ENCODE results near the gene NOL11. TPM values are rescaled to one million over a fixed set of nuclear protein-coding genes. Genes with fewer than 3 reads are reported as not detected.

Gene NOL11
- polyA plus RNA-seq, 2 of the 4 experiments (the other 2 are of a cell fraction): 79.6 to 118 TPM

DNA sequence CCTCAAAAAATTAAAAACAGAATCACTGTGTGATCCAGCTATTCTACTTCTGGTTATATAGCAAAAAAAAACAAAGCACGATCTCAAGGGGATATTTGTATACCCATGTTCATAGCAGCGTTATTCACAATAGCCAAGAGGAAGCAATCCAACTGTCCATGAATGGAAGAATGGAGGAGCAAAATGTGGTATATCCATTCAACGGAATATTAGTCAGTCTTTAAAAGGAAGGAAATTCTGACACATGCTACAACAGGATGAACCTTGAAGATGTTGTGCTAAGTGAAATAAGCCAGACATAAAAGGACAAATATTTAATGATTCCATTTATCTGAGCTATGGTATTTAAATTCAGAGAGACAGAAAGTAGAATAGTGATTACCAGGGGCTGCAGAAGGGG, 4.6 kb upstream of the NOL11 start:
- Histone ChIP-seq H3K4me2 (no peak overlapping the region), H3K27ac (no peak overlapping the region), H3K4me1 (peaks cover 4% of the 10 kb centered on the region; the same call in 1 of the 3 replicates), H3K4me3 (no peak overlapping the region), H3K9me3 (peaks cover 7% of the 10 kb centered on the region; the same call in 2 of the 3 replicates)
- ATAC-seq: no peak
- no peak for DNase-seq (ENCODE audit: low read depth in 1 of 2, low spot score in 1 of 2)
- no peak for FAIRE-seq
- POLR2A ChIA-PET: no interaction called here
- CTCF ChIA-PET: interaction anchor here (1.1 to 1.8 kb wide), 4 partner anchors 23 to 341 kb away, joined by 3 to 6 read pairs (median 4); no protein-coding TSS in a partner anchor
- TF ChIP-seq NPAS2 (CRISPR knock-in tag; IDR thresholded peaks at IDR 0.05; ENCODE audit: borderline replicate concordance): no peak
- 58% methylated on average over 3 of the region's 3 CpGs for WGBS (ENCODE audit: missing lambda C conversion rate)

DNA sequence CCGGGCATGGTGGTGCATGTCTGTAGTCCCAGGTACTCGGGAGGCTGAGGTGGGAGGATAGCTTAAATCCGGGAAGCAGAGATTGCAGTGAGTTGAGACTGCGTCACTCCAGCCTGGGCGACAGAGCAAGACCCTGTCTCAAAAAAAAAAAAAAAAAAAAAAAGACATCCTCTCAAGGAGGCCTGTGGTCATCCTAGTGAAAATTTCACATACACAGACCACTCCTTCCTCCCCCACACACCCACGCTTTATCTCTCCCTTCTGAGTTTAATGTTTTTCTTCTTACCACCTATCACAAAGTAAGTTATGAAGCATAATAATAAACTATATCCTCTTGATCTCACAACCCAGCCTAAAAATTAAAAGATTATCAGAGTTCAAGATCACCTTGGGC, 1.3 kb upstream of the NOL11 start:
- TF ChIP-seq KDM5A (IDR thresholded peaks at IDR 0.05) (no peak), FOSB (CRISPR knock-in tag; IDR thresholded peaks at IDR 0.05) (no peak), CHD4 (IDR thresholded peaks at IDR 0.05; ENCODE audit: borderline replicate concordance) (no peak), RAD21 (conservative IDR thresholded peaks at IDR 0.05 in 1 of 2, IDR thresholded peaks at IDR 0.05 in 1 of 2) (no peak), POLR2AphosphoS2 (conservative IDR thresholded peaks at IDR 0.05; ENCODE audit: low read length) (no peak), TP53 (CRISPR knock-in tag; IDR thresholded peaks at IDR 0.05) (no peak), RCOR1 (IDR thresholded peaks at IDR 0.05; ENCODE audit: low read depth, low read length) (no peak), MAZ (IDR thresholded peaks at IDR 0.05; ENCODE audit: borderline replicate concordance, low read depth, low read length) (no peak), FOXS1 (CRISPR knock-in tag; IDR thresholded peaks at IDR 0.05) (no peak), ZC3H11A (IDR thresholded peaks at IDR 0.05) (no peak)
- TF ChIP-seq, protein P1, sequence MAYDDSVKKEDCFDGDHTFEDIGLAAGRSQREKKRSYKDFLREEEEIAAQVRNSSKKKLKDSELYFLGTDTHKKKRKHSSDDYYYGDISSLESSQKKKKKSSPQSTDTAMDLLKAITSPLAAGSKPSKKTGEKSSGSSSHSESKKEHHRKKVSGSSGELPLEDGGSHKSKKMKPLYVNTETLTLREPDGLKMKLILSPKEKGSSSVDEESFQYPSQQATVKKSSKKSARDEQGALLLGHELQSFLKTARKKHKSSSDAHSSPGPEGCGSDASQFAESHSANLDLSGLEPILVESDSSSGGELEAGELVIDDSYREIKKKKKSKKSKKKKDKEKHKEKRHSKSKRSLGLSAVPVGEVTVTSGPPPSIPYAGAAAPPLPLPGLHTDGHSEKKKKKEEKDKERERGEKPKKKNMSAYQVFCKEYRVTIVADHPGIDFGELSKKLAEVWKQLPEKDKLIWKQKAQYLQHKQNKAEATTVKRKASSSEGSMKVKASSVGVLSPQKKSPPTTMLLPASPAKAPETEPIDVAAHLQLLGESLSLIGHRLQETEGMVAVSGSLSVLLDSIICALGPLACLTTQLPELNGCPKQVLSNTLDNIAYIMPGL (CRISPR knock-in tag; IDR thresholded peaks at IDR 0.05; ENCODE audit: borderline replicate concordance): no peak
- TF ChIP-seq, protein P2, sequence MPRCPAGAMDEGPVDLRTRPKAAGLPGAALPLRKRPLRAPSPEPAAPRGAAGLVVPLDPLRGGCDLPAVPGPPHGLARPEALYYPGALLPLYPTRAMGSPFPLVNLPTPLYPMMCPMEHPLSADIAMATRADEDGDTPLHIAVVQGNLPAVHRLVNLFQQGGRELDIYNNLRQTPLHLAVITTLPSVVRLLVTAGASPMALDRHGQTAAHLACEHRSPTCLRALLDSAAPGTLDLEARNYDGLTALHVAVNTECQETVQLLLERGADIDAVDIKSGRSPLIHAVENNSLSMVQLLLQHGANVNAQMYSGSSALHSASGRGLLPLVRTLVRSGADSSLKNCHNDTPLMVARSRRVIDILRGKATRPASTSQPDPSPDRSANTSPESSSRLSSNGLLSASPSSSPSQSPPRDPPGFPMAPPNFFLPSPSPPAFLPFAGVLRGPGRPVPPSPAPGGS (IDR thresholded peaks at IDR 0.05): no peak
- TF ChIP-seq, protein P3, sequence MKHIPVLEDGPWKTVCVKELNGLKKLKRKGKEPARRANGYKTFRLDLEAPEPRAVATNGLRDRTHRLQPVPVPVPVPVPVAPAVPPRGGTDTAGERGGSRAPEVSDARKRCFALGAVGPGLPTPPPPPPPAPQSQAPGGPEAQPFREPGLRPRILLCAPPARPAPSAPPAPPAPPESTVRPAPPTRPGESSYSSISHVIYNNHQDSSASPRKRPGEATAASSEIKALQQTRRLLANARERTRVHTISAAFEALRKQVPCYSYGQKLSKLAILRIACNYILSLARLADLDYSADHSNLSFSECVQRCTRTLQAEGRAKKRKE (CRISPR knock-in tag; IDR thresholded peaks at IDR 0.05; ENCODE audit: low read depth): no peak
- TF ChIP-seq, protein P4, sequence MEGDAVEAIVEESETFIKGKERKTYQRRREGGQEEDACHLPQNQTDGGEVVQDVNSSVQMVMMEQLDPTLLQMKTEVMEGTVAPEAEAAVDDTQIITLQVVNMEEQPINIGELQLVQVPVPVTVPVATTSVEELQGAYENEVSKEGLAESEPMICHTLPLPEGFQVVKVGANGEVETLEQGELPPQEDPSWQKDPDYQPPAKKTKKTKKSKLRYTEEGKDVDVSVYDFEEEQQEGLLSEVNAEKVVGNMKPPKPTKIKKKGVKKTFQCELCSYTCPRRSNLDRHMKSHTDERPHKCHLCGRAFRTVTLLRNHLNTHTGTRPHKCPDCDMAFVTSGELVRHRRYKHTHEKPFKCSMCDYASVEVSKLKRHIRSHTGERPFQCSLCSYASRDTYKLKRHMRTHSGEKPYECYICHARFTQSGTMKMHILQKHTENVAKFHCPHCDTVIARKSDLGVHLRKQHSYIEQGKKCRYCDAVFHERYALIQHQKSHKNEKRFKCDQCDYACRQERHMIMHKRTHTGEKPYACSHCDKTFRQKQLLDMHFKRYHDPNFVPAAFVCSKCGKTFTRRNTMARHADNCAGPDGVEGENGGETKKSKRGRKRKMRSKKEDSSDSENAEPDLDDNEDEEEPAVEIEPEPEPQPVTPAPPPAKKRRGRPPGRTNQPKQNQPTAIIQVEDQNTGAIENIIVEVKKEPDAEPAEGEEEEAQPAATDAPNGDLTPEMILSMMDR (IDR thresholded peaks at IDR 0.05): no peak
- DNase-seq (ENCODE audit: low read depth in 1 of 2, low spot score in 1 of 2): no peak
- POLR2A ChIA-PET: no interaction called here
- Histone ChIP-seq H3K9me3 (peaks cover 7% of the 10 kb centered on the region; the same call in 2 of the 3 replicates), H3K4me1 (peaks cover 17% of the 10 kb centered on the region), H3K27ac (peak overlapping the region in 1 of 2 experiments; percentile 88; a peak in 4 of 6 replicates), H3K4me3 (no peak overlapping the region), H3K4me2 (peak overlapping the region; percentile 68)
- CTCF ChIA-PET: interaction anchor here (0.7 to 4.8 kb wide), 6 partner anchors 9 to 555 kb away, joined by 4 to 37 read pairs (median 6); no protein-coding TSS in a partner anchor
- 87% methylated on average over 6 of the region's 6 CpGs for WGBS (ENCODE audit: missing lambda C conversion rate)
- FAIRE-seq: no peak
- ATAC-seq: no peak

DNA sequence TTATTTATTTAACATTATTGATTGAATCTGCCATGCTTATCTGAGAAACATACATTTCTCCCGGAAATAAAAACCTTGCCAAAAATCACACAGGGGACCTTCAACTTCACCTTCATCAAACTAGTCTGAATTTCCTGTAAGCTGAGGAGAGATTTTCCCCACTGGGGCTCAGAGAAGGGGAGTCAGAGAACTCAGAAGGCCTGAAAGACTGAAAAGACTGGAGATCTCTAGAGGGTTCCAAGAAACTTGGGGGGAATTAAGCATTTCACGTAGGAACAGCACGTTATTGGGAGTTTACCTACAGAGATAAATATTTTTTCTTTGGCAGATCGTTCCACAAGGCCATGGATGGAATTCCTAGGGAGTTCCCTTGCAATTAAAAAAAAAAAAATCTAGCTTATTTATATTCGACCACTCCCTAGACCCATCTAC, 528 bp upstream of the NOL11 start:
- DNase-seq (ENCODE audit: low read depth in 1 of 2, low spot score in 1 of 2): no peak
- ChIA-PET POLR2A (interaction anchor here (0.8 to 1.2 kb wide), 4 partner anchors 8 to 111 kb away, joined by 3 to 8 read pairs (median 4); no protein-coding TSS in a partner anchor), CTCF (interaction anchor here (0.6 to 4.8 kb wide), 19 partner anchors 9 to 561 kb away, joined by 3 to 37 read pairs (median 4); partner anchors contain the start of gene BPTF)
- Histone ChIP-seq H3K27ac (peak overlapping the region; percentile 80 to 88), H3K4me3 (peak overlapping the region; percentile 73), H3K9me3 (peaks cover 7% of the 10 kb centered on the region; the same call in 2 of the 3 replicates), H3K4me1 (peaks cover 17% of the 10 kb centered on the region), H3K4me2 (peak overlapping the region; percentile 68)
- FAIRE-seq: no peak
- ATAC-seq: no peak; a peak in 4 of 6 replicates
- TF ChIP-seq CEBPB (IDR thresholded peaks at IDR 0.05) (no peak), FOSB (CRISPR knock-in tag; IDR thresholded peaks at IDR 0.05) (peak; percentile 52; the same call in 1 of the 2 replicates), HOXA7 (CRISPR knock-in tag; IDR thresholded peaks at IDR 0.05) (0 out of 2 replicates have a peak, but pooled peaks have one; percentile 33), PHF8 (IDR thresholded peaks at IDR 0.05; ENCODE audit: borderline replicate concordance, low read depth) (peak; percentile 78; the same call in 1 of the 2 replicates)
- TF ChIP-seq, protein P5, sequence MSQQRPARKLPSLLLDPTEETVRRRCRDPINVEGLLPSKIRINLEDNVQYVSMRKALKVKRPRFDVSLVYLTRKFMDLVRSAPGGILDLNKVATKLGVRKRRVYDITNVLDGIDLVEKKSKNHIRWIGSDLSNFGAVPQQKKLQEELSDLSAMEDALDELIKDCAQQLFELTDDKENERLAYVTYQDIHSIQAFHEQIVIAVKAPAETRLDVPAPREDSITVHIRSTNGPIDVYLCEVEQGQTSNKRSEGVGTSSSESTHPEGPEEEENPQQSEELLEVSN (IDR thresholded peaks at IDR 0.05; ENCODE audit: borderline replicate concordance, low read depth): no peak; the same call in 1 of the 2 replicates
- 2% methylated on average over 5 of the region's 5 CpGs for WGBS (ENCODE audit: missing lambda C conversion rate)
